ENCODE measurements around the gene TH.

DNA sequence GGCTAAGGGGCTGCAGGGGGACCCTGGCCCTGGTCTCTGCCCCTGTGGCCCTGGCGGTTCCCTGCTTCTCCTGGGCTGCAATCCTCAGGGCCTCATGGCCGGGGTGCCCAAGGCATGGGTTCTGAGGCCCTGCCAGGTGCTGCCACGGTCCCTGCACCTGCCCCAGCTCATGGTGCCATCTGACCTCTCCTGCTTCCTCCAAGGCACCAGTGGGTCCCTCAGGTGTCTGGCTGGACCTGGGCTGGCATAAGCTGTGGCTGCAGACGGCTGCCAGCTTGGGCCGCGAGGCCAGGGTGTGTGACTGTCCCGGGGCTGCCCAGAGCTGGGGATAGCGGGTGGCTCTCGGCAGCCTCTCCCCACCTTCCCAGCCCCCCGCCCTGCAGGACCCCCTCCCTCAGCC, 12.6 kb downstream of the TH start:
- TF ChIP-seq SIN3A (conservative IDR thresholded peaks at IDR 0.05 in 1 of 2, IDR thresholded peaks at IDR 0.05 in 1 of 2; ENCODE audit: low read depth in 1 of 2, low read length in 2 of 2) = no peak
- TF ChIP-seq, protein P1, sequence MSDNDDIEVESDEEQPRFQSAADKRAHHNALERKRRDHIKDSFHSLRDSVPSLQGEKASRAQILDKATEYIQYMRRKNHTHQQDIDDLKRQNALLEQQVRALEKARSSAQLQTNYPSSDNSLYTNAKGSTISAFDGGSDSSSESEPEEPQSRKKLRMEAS (IDR thresholded peaks at IDR 0.05) = no peak
- no peak for TF ChIP-seq CEBPB (IDR thresholded peaks at IDR 0.05; ENCODE audit: low read depth, low read length)
- TF ChIP-seq, protein P2, sequence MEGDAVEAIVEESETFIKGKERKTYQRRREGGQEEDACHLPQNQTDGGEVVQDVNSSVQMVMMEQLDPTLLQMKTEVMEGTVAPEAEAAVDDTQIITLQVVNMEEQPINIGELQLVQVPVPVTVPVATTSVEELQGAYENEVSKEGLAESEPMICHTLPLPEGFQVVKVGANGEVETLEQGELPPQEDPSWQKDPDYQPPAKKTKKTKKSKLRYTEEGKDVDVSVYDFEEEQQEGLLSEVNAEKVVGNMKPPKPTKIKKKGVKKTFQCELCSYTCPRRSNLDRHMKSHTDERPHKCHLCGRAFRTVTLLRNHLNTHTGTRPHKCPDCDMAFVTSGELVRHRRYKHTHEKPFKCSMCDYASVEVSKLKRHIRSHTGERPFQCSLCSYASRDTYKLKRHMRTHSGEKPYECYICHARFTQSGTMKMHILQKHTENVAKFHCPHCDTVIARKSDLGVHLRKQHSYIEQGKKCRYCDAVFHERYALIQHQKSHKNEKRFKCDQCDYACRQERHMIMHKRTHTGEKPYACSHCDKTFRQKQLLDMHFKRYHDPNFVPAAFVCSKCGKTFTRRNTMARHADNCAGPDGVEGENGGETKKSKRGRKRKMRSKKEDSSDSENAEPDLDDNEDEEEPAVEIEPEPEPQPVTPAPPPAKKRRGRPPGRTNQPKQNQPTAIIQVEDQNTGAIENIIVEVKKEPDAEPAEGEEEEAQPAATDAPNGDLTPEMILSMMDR (IDR thresholded peaks at IDR 0.05; ENCODE audit: control extremely low read depth in 1 of 3, insufficient read depth in 1 of 3, low read depth in 1 of 3, low read length in 3 of 3) = no peak
- no peak for TF ChIP-seq CBX8 (IDR thresholded peaks at IDR 0.05; ENCODE audit: borderline replicate concordance, low read depth, low read length)
- no peak for TF ChIP-seq NRF1 (IDR thresholded peaks at IDR 0.05; ENCODE audit: low read depth, low read length)
- TF ChIP-seq SAP30 (IDR thresholded peaks at IDR 0.05; ENCODE audit: insufficient read depth, insufficient replicate concordance, low read length) = no peak
- TF ChIP-seq PHF8 (conservative IDR thresholded peaks at IDR 0.05; ENCODE audit: low read depth, low read length) = no peak
- TF ChIP-seq, protein P3, sequence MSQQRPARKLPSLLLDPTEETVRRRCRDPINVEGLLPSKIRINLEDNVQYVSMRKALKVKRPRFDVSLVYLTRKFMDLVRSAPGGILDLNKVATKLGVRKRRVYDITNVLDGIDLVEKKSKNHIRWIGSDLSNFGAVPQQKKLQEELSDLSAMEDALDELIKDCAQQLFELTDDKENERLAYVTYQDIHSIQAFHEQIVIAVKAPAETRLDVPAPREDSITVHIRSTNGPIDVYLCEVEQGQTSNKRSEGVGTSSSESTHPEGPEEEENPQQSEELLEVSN (IDR thresholded peaks at IDR 0.05) = no peak
- no peak for TF ChIP-seq EZH2 (IDR thresholded peaks at IDR 0.05; ENCODE audit: low read depth, low read length, severe bottlenecking)
